ENCODE measurements around the gene PRKAR2B.
"Not testable (repeated sequence)": the region's sequence is repeated elsewhere in the genome, so short reads cannot be mapped to it uniquely, and the experiment has no call there.

The PRKAR2B gene

DNA sequence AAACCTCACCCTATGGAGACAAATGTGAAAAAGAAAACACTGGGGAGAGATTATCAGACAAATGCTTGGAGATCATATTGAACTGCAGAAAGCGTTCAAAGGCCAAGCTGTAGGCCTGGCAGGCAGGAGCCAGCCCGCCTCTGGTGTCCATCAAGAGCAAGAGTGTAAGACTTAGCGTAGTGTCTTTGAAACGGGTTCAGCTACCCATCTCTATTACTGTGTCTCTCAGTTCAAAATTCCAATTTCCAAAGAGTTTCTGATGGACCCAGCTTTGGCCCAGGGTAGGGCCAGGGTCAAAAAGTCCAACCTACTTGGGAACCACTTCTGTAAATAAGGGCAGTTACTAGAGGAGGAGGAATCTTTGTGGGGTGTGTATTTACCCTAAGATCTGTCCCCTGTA lies 78.9 kb downstream of the PRKAR2B start:
- DNase-seq, result no peak

DNA sequence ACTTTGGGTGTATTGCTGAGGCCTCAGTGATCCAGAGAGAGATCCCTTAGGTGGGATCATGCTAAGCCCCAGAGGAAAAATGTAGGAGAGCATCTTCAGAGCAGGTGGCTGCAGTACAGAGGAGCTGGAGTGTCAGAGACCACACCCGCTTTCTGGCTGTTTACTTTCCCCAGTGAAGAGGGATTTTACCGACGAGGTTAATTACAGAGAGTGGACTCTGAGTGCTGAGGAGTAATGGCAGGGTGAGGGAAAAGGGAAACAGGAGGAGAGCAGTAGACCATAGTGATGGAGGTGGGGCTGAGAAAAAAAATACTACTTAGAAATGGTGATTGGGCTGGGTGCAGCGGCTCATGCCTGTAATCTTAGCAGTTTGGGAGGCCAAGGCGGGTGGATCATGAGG lies 81.0 kb downstream of the PRKAR2B start:
- no peak for DNase-seq

DNA sequence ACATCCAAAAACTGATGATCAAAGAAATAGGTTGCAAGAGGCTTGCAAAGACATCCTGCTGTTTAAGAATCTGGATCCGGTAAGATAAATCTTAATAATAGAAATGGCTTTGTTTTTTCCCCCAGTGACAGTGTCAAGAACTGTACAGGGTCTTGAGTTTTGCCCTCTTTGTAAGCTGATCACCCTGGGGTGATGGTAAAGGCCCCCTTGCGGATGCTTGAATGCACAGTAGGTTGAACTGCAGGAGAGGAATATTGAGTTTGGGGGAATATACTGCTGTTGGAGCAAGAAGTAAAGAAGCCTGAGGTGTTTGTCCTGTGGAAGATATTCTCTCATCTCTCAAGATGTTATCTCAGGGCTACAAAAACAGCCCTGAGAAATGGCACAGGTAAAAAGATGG lies 83.7 kb downstream of the PRKAR2B start:
- no peak for DNase-seq

DNA sequence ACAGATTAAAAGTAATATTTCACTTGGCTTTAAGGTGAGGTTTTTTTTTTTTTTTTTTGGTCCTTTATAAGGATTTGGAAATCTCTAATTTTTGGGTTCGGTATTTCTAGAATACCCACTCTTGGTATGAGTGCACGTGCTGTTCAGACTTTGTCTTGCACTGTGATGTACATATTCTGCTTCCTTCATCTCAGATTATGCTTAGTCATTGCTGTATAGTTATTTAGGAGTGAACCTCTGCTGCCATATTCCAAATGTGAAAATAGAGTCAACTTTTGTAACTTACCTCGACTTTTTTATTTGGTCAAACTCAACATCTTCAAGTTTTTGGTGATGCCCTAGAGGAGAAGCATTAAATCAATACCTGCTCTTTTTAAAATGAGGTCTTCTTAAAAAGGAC lies 84.2 kb downstream of the PRKAR2B start:
- no peak for DNase-seq

DNA sequence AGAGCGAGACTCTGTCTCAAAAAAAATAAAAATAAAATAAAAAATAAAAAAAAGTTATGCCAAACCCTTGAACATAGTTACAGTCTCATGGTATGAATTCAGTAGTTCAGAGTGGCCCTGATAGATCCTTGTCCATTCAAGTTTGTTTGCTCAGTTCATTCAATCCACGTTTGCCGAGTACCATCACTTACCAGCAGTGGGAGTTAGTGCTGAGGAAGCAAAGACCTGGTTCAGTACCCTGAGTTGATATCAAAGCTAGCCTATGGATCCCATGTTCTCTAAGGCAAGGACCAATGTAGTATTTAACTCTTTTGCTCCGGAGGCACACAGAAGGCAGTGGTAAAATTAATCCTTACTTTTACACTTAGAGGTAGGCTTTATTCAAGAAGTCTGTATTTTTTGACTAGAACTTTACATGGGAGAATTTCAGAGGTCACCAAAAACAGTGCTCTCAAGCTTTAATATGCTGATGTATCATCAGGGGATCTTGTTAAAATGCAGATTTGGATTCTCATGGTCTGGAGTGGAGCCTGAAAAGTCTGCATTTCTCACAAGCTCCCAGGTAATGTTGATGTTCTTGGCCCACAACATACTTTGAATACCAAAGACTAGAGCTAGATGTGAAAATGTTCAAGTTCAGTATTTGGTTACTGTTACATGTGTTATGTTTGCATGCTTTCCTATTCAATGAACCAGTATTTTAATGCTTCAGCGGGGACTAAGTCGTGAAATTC lies 86.1 kb downstream of the PRKAR2B start:
- DNase-seq, result no peak

DNA sequence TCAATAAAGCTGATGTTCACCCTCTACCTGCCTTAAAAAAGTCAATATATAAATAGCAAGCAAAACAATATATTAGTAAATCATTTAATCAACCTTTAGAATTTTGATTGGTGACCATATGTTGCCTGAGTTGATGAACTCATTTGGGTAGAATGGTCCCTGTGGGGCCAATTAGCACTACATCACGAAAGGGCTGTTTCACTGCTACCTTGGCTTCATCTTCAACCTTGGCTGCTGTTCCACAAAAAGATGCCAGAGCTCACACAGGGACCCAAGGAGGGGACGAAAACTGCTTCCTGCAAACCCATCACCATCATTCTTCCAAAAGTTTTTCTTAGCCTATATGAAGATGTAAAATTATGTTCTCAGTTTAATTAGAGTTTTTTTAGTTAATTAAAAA lies 88.9 kb downstream of the PRKAR2B start:
- DNase-seq, result no peak

DNA sequence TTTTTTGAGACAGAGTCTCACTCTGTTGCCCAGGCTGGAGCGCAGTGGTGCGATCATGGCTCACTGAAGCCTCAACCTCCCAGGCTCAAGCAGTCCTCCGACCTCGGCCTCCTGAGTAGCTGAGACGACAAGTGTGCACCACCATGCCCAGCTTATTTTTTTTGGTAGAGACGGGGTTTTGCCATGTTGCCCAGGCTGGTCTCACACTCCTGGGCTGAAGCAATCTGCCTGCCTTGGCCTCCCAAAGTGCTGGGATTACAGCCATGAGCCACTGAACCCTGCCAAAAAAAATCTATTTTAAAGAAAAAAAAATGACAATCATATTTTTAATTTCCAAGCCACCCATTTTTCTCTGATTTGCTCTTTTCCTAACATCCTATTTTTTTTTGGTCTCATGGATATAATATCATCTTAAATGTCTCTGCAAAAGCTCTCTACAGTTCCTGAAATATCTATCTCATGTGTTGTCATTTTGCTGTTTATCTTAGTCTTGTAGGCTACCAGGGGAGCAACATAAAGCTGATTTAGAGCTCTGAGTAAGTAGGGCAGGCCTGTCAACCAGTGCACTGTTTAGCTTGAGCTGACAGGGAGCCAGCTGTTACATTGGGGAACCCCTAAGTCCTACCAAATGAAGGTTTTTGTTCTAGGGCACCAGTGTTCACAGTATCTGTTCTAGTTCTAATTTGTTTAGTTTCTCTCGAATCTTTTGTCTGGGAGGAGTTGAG lies 94.4 kb downstream of the PRKAR2B start:
- DNase-seq, result no peak

DNA sequence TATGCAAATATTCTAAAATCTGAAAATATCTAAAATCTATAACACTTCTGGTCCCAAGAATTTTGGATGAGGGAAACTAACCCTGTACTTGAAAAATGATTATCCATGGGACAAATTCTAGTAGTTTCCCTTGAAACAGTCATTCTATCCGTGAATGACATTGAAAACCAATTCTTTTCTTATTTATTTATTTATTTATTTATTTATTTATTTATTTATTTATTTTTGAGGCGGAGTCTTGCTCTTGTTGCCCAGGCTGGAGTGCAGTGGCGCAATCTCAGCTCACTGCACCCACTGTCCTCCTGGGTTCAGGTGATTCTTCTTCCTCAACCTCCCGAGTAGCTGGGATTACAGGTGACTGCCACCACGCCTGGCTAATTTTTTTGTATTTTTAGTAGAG lies 99.4 kb downstream of the PRKAR2B start:
- DNase-seq, result not testable (repeated sequence)

DNA sequence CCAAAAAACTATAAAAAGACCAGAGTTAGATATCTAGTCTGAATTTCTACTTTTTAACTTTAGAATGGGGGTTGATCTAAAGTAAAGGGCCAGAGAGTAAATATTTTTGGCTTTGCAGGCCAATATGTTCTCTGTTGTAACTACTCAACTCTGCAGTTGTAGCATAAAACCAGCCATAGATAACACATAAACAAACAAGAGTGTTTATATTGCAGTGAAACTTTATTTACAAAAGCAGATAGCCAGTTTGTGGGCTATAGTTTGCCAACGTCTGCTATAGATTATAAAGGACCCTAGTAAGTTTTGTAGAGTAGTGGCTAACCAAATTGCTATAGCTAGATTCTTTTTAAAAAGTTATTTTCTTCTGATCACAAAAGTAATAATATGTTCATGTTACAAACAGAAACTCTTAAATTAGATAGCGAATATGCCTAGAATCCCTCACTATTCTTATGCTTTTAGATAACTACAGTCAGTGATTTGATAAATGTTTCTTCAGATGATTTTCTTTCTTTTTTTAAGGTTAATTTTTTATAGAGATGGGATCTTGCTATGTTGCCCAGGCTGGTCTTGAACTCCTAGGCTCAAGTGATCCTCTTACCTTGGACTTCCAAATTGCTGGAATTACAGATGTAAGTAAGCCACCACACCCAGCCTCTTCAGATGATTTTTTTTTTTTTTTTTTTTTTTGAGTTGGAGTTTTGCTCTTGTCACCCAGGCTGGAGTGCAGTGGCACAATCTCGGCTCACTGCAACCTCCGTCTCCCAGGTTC lies 100.7 kb downstream of the PRKAR2B start:
- DNase-seq, result no peak

DNA sequence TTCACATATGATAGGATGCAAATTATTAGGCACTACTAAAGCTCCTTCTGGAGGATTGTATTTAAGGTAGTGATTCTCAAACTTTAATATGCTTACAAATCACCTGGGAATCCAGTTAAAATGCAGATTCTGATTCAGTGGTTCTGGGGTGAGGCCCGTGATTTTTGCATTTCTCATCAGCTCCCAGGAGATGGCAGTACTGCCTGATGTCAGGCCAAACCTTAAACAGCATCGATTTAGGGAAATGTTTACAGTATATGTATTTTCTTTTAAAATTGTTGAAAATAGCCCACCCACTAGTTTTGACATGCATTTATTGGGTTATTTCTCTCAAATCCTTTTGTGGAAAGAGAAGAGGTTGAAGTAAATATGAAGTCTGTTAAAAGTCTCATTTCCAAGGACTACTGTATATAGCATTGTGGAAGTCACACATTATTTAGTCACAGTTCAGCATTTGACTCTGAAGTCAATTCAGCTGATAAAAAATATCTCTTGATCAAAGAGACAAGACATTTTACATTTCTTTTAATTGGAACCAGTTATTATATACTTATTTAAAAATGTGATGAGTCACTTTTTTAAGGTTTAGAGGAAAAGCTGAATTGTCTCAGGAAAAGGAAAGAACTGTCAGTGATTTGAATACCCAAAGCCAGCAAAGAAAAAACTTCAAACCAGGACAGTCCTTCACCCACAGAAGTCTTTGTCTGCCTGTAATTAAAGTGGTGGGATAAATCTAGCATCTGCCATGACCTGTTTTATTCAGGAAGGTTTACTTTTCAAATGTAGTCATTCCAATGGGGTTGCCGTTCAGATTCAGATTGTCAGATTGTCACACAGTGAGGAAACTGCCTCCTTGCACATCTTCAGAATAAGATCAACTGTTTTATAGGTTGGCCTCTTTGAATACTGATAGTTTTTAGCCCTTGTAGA lies 103.2 kb downstream of the PRKAR2B start:
- DNase-seq, result peak; percentile 30

DNA sequence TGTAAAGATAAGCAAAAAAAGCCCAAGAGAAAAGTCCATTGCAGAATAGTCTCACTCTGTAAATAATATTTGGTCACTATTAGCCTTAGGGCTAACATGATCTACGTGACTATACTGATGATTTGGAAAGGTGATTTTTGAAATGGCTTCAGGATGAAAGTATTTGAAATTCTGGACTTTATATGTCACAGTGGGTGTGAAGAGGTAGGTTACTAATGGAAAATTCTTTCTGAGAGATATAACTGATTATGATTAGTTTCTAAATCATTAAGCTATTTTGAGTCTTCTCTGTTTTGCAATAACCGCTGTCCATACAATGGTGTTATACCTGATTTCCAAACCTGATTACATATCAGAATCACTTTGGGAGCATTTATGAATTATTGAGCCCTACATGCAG lies 104.2 kb downstream of the PRKAR2B start:
- DNase-seq, result no peak

DNA sequence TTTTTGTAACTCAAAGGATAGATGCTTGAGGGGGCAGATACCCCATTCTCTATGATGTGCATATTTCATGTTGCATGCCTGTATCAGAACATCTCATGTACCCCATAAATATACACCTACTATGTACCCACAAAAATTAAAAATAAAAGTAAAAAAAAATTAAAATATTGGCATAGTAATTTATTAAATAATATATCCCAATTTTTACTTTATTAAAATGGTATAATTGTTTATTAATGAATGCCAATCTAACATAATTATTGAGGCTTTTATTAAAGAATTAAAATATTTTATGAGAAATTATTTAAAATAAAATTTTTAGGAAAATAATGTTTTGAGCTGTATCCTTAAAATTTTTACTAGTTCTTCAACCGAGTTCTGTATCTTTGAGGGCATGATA lies 105.4 kb downstream of the PRKAR2B start:
- DNase-seq, result no peak

DNA sequence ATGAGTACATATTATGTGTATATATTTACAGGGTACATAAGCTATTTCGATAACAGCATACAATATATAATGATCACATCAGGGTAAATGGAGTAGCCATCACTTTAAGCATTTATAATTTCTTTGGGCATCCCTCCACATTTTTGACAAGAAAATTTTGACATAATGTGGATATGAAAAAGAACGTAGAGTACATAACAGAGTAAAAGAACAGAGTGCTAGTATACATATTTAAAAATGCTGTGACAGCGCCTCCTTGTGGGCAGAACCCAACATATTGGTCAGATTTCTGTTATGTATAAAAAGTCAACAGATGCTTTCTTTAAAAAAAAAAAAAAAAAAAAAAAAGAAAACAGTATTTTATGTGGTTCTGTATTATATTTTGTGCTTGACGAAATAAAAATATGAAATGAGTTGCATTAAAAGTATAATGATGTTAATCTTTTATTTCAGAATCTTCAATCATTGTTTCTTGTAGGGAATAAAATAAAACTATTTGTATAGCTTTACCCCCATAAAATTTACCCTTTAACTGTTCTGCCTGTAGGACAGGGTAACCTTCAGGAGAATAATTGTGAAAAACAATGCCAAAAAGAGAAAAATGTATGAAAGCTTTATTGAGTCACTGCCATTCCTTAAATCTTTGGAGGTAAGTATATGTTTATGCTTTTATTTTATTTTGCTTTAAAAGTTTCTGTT lies 106.0 kb downstream of the PRKAR2B start:
- DNase-seq, result peak; percentile 83

DNA sequence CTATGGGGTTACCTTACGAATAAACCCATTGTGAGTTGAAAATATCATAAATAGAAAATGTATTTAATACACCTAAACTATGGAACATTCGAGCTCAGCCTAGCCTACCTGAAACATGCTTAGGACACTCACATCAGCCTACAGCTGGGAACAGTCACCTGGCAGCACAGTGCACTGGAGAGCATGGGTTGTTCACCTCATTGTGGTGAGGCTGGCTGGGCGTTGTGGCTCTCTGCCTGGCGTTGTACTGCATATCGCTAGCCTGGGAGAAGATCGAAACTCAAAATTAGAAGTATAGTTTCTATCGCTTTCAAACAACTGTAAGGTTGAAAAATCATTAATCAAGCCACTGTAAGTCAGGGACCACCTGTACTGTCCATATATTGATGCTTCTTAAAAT lies 107.0 kb downstream of the PRKAR2B start:
- DNase-seq, result no peak

DNA sequence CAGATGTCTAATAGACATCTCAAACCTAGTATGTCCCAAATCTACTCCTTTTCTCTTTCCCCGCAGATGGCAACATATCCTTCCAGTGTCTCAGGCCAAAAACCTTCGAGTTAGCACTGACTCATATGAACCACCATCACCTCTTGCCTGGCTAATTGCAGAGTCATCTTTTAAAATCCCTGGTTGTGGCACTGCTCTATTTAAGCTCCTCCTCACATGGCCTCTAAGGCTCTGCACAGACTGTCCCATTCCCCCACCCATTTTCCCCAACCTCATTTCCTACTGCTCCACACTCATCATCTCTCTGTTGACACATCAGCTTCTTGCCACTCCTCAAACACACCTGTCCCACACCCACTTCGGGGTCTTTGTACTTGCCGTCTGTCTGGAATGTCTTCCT lies 107.5 kb downstream of the PRKAR2B start:
- no peak for DNase-seq

DNA sequence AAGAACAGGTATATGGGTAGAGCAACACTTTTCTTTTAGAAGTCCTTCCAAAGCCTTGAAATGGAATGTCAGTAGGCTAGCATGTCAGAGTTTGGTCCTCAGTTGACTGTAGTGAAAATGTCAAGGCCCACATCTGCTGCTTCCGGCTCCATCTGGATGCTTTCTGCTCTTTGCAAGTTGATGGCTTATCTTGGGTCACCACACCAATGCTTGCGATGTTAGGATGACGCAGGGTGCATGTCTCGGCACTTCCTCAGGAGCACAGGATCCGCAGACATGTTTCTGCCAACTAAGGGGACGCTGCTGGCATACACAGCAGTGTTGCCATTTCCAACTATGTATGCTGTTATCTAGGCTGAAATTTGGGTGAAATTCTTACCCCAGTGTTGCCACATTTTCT lies 110.3 kb downstream of the PRKAR2B start:
- no peak for DNase-seq

DNA sequence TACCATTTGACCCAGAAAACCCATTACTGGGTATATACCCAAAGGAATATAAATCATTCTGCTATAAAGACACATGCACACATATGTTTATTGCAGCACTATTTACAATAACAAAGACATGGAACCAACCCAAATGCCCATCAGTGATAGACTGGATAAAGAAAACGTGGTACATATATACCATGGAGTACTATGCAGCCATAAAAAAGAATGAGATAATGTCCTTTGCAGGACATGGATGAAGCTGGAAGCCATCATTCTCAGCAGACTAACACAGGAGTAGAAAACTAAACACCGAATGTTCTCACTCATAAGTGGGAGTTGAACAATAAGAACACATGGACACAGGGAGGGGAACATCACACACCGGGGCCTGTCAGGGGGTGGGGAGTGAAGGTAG lies 111.2 kb downstream of the PRKAR2B start:
- not testable (repeated sequence) for DNase-seq

DNA sequence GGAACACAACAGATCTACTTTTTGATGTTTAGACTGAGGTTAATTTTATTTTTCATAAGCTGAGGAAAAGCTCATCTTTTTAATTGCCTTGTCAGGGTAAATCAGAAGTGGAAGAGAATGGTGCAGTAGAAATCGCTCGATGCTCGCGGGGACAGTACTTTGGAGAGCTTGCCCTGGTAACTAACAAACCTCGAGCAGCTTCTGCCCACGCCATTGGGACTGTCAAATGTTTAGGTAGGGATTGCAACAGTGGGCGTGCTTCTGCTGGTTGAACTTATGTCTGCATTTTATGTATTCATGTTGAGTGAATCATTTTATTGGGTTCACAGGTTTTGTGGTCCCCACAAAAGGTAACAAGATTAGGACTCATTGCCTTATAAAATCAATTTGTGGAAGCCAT lies 112.6 kb downstream of the PRKAR2B start:
- DNase-seq, result no peak

DNA sequence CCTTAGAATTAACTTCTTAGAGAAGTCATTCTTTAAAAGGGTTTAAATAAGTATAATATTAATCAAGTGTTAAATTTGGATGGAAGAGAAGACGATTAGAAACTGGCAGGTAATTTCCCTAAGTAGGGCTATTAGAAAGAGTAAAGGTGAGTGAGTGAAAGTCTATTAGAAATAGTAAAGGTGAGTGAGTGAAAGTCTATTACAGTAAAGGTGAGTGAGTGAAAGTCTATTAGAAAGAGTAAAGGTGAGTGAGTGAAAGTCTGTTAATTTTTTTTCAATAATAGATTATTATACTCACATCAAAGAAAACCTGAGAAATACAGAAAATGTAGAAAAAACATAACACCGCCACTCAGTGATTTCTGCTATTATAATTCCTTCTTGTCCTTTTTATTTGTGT lies 113.5 kb downstream of the PRKAR2B start:
- no peak for DNase-seq

DNA sequence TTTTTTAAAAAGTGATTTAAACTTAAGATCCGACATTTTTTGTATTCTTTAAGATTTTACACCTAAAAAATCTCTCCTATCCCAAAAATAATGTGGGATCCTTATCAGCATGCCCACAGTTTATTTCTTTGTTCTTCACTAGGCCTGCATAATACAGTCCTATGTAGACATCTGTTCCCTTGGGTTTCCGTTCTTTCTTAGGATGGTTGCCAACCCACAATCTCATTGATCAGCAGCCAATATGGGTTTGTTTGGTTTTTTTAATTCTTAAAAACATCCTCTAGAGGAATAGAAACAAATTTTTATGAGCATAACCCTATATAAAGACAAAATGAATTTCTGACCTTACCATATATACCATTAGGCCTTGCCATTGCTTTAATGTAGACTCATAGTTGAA lies 115.9 kb downstream of the PRKAR2B start:
- DNase-seq, result no peak

DNA sequence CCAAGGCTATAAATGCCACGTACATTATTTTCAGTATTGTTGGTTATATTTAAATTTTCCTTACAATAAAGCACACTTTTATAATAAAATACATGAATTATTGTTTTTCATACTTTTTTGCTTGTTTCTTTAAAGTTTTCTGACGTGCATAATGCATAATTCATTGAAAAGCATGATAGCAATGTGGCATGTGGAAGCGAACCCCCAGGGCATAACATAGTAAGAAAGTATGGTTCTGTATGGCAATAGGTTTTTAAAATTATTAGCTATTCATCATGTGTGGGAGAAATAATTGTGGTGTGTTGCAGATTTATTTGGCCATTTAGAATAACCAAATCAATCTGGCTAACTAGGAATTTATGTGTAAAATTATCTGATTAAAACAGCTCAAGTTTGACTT lies 116.9 kb downstream of the PRKAR2B start:
- DNase-seq, result no peak

DNA sequence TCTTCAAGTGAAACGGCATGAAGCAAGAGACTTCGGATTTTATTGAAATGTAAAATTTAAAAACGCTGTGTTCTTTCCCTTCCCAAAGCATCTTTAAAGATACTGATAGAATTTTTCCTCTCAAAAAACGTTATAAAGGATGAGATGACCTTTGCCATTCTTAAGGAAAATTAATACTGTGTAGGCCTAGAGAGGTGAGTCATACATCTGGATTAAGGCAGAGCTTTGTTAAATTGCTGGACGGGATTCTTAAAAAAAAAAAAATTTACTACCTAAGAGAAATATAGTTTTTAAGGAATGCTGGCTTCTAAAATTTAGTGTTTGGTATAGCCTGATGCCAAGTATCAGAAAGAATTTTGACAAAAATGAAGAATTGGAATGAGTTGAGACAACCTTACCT lies 118.0 kb downstream of the PRKAR2B start:
- DNase-seq, result no peak
